Gastrocnemius medialis (tissue), 4 donors: Measurements from ENCODE around the gene CELSR1.

ENCODE experiments used
- POLR2A ChIP-seq, 2 donors: fragments of 450-650 bp; IDR thresholded peaks; one replicate each; pipeline ENCODE4 v1.6.1; 2017; ENCODE audit warnings: antibody characterized with exemption in 2 of 2, mild to moderate bottlenecking in 2 of 2, moderate library complexity in 2 of 2
- TF ChIP-seq, protein P1 (sequence below), 5 experiments: fragments of 450-650 bp in 3 of 5; fragments of 200-600 bp in 2 of 5; sonication (generic) in 2 of 5; IDR thresholded peaks in 4 of 5; conservative IDR thresholded peaks in 1 of 5; 1 replicate in 4 of 5; 2 replicates in 1 of 5; pipeline ENCODE4 v1.5.1; 2016 to 2019; ENCODE audit warnings: antibody characterized with exemption in 5 of 5, mild to moderate bottlenecking in 3 of 5, moderate library complexity in 3 of 5

- TF ChIP-seq, protein P1, sequence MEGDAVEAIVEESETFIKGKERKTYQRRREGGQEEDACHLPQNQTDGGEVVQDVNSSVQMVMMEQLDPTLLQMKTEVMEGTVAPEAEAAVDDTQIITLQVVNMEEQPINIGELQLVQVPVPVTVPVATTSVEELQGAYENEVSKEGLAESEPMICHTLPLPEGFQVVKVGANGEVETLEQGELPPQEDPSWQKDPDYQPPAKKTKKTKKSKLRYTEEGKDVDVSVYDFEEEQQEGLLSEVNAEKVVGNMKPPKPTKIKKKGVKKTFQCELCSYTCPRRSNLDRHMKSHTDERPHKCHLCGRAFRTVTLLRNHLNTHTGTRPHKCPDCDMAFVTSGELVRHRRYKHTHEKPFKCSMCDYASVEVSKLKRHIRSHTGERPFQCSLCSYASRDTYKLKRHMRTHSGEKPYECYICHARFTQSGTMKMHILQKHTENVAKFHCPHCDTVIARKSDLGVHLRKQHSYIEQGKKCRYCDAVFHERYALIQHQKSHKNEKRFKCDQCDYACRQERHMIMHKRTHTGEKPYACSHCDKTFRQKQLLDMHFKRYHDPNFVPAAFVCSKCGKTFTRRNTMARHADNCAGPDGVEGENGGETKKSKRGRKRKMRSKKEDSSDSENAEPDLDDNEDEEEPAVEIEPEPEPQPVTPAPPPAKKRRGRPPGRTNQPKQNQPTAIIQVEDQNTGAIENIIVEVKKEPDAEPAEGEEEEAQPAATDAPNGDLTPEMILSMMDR (IDR thresholded peaks at IDR 0.05 in 4 of 5, conservative IDR thresholded peaks at IDR 0.05 in 1 of 5): no peak
- no peak for TF ChIP-seq POLR2A (IDR thresholded peaks at IDR 0.05)
These were observed 183.8 kb downstream of the CELSR1 start for GRCh38 chr22:46353483-46354105.
